NCI-H2196 treated with DMSO at 0.1 percent for 48 hours (cell line): ENCODE measurements around the gene NHERF1.

ENCODE experiments used
- DNase-seq: peaks from one replicate; lab custom pipeline; 2025; ENCODE audit not compliant: unreplicated experiment; lab: John Stamatoyannopoulos, UW

Gene NHERF1

GRCh38 chr17:74782571-74782970 lies 34.1 kb downstream of the NHERF1 start:
- DNase-seq = no peak

- no peak for DNase-seq
Observed at GRCh38 chr17:74784125-74784810, 35.8 kb downstream of the NHERF1 start.

DNA sequence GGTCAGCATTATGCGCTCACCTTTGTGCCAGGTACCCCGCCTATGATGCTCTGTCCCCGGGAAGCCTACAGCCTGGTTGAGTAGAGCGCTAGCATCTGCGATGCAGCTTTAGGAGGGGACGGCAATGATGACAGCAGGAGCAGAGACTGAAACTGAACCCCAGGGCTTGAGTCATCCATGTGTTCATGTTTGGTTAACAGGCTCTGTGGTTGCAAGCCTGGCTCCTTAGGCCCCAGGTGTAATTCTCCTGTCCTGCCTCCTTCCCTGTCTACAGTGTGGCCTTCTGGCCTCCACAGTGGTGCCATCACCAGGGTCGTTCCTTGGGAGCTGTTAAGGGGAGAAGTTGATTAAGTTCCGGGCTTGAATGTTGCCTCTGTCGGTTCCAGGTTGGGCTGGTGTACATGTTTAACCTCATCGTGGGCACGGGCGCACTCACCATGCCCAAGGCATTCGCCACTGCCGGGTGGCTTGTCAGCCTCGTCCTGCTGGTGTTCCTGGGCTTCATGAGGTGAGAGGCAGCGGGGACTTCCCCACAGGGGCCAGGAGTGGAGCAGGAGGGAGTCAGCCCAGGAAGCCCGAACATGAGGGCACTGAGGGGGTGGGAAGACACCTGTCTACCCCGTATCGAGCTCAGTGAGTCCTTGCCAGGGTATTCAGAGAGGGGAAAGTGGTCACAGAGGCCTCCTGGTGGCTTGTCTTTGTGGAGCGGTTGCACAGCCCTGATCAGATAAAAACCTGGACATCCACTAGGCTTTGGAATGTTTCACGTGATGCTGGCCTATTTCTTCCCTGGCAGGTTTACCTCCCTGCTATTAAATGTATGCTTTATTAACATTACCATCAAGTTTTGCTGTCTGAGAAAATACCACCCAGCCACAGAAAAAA lies 36.9 kb downstream of the NHERF1 start:
- no peak for DNase-seq

DNA sequence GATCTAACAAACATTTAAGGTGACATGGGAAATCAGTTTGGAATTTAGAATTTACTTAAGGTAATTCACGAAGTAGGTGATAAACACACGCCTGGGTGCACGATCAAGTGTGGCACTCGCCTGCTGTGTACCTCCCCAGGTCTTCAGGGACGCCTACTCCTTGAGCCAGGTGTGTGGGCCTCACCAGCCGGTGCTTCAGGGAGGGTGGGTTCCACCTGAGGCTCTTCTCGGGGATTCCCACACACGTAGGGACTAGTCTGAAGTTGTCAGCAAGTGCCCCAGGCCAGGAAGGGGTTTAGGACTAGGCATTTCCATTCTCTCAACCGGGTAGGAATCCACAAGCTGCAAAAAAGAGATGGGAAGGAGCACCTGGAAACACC lies 37.5 kb downstream of the NHERF1 start:
- no peak for DNase-seq

- no peak for DNase-seq
Observed at GRCh38 chr17:74786431-74787055, 38.1 kb downstream of the NHERF1 start.

- DNase-seq = no peak
Observed at GRCh38 chr17:74790161-74791058, 42.0 kb downstream of the NHERF1 start.

DNA sequence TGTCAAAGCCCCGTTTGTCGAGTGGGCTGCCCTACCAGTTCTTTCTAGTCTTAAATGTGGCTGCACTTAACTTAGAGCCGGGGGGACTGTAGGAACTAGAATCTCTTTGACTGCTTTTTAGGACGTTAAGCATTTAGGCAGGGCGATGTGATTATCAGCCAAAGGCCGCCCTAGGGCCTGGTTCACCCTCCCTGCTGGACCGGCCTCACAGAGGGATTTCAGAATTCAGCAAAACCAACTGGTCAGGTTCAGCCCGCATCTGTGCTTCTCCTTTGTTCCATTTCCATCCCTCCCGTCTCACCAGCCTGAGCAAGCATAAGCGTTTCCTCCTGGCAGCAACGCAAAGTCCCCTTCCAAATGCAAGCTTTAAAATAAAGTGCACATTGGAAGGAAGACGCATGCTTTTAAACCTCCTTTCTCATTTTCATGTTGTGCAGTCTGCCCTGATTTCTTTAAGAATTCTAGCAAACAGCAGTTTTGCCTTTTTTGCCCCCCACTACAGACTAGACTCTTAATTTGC lies 44.2 kb downstream of the NHERF1 start:
- DNase-seq = no peak

DNA sequence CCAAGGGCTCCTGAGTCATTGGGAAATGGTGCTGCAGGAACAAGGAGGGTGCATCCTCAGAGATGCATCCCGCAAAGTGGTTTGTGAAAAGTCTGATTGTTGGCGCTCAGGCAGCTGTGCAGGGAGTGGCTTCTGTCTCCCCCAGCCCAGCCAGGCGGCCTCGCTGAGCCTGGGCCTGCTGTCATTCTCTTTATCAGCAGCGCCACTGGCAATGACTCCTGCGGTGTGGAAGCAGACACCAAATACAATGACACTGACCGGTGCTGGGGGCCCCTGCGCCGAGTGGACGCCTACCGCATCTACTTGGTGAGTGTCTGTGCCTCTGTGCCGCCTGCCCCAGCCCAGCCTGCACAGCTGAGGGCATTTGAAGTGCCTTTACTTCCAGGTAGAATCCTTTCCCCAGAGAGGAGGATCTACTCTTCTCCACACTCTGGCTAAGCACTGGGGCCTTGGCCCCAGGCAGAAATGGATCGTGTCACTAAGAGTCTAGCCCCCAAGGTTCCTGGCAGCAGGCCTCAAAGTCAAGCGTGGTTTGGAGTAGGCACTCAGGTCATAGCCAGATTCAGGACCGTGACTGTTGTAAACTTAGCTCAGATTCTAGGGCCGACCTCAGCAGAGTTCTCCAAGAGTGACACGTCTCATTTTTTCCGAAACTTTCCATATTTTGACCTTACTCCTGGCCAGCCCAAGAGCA lies 47.0 kb downstream of the NHERF1 start:
- no peak for DNase-seq

DNA sequence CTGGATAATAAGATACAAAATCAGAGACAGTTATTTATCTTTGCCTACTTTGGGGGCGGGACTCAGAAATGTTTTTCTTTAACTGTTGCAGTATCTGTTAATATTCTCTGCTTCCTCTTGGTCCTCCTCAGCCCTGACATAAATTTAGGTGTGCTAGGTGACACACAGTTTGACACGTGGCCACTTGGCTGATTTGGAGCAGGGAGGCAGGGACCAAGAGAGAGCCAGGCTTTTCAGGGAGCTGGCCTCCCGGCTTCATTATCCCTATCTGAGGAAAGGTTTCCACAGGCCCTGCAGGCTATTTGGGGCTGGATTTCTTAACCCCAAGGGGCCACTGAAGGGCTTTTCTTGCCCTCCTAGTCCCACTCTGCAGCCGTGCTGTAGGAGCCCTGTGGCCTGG lies 47.8 kb downstream of the NHERF1 start:
- DNase-seq = no peak

- DNase-seq = no peak
Observed at GRCh38 chr17:74796866-74797265, 48.4 kb downstream of the NHERF1 start.

DNA sequence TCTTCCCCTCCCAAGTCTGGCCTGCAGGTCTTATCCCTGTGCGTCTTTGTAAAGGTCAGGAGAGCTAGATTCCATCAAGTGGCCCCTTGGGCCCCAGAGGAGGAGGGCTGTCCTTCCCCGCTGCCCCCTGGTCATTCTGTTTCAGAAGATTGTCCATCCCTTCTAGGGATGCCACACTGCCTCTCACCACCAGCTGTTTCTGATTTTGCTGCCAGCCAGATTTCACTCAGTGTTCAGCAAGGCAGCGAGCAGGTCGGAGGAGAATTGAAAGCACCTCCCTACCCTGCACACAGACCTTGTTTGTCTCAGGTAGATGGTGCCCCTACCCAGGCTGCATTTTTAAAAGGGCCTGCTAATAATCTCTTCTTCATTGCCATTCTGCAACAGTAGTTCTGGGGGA lies 49.4 kb downstream of the NHERF1 start:
- DNase-seq = no peak

- DNase-seq = no peak
Observed at GRCh38 chr17:74798239-74798707, 49.8 kb downstream of the NHERF1 start.

GRCh38 chr17:74799097-74799496 lies 50.7 kb downstream of the NHERF1 start:
- no peak for DNase-seq

- no peak for DNase-seq
Observed at GRCh38 chr17:74800531-74800930, 52.1 kb downstream of the NHERF1 start.

GRCh38 chr17:74801896-74802295 lies 53.5 kb downstream of the NHERF1 start:
- DNase-seq = no peak

GRCh38 chr17:74803388-74803930 lies 55.0 kb downstream of the NHERF1 start:
- DNase-seq = no peak

DNA sequence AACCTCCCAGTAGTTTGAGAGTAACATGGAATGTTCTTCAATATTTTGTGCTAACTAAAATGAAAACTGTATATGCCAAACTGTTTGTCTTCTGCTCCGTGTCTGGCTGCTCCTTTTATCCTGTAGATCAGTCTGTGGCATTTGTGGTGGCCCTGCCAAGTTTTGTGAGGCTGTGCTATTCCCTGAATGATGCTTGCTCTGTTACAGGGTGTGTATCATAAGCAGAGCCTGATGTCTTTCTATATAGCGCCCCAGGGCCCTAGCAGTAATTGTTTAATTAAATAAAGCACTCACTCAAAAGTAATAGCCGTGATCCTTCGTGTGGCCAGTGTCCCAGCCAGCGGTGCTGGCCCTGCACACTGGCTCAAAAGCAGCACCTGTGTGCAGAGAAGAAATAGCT lies 55.5 kb downstream of the NHERF1 start:
- no peak for DNase-seq

DNA sequence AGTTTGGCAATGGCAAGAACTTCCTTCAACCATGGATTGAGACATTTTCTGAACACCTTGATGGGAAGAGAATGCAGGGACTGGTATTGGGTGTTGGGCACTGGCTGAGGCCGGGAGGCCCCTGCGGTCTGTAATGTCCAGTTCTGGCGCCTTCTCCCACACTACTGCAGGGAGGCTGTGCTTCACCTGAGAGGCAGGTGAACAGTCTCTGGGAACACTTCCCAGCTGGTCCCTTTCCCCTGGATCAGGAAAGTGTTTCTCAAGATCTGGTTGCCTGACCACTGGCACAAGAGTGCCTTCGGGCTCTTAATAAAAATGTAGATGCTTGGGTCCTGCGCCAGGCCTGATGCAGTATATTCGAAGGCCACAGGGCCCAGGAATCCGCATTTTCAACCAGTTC lies 56.3 kb downstream of the NHERF1 start:
- no peak for DNase-seq

DNA sequence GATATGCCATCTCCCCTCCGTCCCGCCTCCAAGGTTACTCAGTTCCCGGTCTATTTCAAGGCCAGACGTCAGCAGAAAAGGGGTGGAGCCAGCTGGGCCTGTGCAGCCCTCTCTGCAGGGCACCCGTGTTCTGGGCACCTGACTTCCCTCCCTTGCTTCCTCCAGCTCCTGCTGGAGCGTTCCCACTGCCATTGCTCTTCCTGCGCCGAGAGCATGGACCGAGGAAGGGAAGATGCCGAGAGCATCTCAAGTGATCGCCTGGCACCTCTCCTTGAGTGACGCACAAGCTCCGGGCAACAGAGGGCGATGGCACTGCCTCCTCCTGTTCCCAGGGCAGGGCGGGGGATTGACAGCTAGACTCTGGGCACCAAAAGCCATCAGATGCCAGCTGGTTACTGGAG lies 57.2 kb downstream of the NHERF1 start:
- no peak for DNase-seq

DNA sequence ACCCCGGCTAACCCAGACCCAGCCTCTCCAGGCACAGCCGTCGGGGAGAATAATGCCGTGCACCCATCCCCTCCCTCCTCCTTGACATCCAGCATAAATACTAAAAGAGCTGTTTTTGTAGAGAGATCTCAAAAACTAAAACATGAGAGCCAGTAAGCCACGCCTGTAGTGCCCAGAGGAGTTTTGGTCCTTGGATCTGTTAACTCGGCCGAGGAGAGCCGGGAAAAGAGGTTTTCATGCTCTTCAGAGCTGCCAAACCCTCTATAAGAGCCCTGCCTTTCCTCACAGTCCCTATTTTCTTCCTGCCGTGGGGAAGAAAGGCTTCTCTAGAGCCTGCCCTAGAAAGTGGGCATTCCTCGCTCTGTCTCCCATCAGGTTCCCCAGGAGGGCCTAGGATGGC lies 57.9 kb downstream of the NHERF1 start:
- no peak for DNase-seq
